ENCODE data around the gene OR2M4. TPM values are rescaled to one million over a fixed set of nuclear protein-coding genes. Genes with fewer than 3 reads are reported as not detected.

The OR2M4 gene
- total and polyA plus RNA-seq, 2 donors (not counting 3 experiments of a cell fraction or from before 2014, with no cell fraction given), result not detected

- POLR2A ChIA-PET, result no interaction called here
- FAIRE-seq (no peak), DNase-seq (ENCODE audit: low read depth, low spot score) (no peak)
- Histone ChIP-seq H3K27me3 (ENCODE audit: control insufficient read depth in 2 of 2, insufficient read depth in 2 of 2, low read length in 2 of 2) (no peaks in the 10 kb centered on the region), H3K27ac (ENCODE audit: insufficient read depth, low read depth, low read length) (no peak overlapping the region), H3K9ac (replicated peaks; ENCODE audit: extremely low read depth, insufficient read depth, low read length) (no peak overlapping the region), H3K9me3 (replicated peaks; ENCODE audit: control insufficient read depth, insufficient read depth, low read length) (peaks cover 6% of the 10 kb centered on the region), H3K4me3 (replicated peaks in 1 of 3; ENCODE audit: insufficient read depth in 1 of 3, low read depth in 1 of 3, low read length in 3 of 3) (no peak overlapping the region), H4K20me1 (replicated peaks; ENCODE audit: control insufficient read depth, extremely low read depth, insufficient read depth, low read length) (no peaks in the 10 kb centered on the region), H3K79me2 (ENCODE audit: control insufficient read depth, insufficient read depth, low read length) (no peaks in the 10 kb centered on the region), H3K4me2 (ENCODE audit: insufficient read depth, low read length) (no peak overlapping the region), H3K36me3 (ENCODE audit: control insufficient read depth in 2 of 2, extremely low read depth in 1 of 2, insufficient read depth in 2 of 2, low read length in 2 of 2) (no peaks in the 10 kb centered on the region), H3K4me1 (ENCODE audit: control insufficient read depth, extremely low read depth, insufficient read depth, low read length) (no peaks in the 10 kb centered on the region), H2AFZ (ENCODE audit: low read depth, low read length) (no peak overlapping the region), H3K9me1 (replicated peaks; ENCODE audit: control insufficient read depth, extremely low read depth, insufficient read depth, low read length) (no peaks in the 10 kb centered on the region)
- CTCF ChIA-PET, result no interaction called here
- dilution Hi-C loops (cut with MboI; ENCODE audit: extremely low pct_ligation_motif_present, low sequenced_read_pairs), result no loop called here
- no peak for TF ChIP-seq JUN (IDR thresholded peaks at IDR 0.05; ENCODE audit: borderline replicate concordance, insufficient read depth, insufficient read length, low read depth)
- no peak for TF ChIP-seq CTCF (IDR thresholded peaks at IDR 0.05; ENCODE audit: extremely low read depth in 1 of 2, insufficient read depth in 1 of 2, low read depth in 1 of 2, low read length in 2 of 2)
- no peak for TF ChIP-seq EZH2 (IDR thresholded peaks at IDR 0.05; ENCODE audit: borderline replicate concordance, low read depth, low read length, severe bottlenecking)
- no peak for TF ChIP-seq MYC (IDR thresholded peaks at IDR 0.05; ENCODE audit: low read depth, low read length)
- TF ChIP-seq POLR2A (IDR thresholded peaks at IDR 0.05; ENCODE audit: low read depth, low read length), result no peak
- TF ChIP-seq POLR2AphosphoS5 (IDR thresholded peaks at IDR 0.05; ENCODE audit: insufficient read depth, low read depth, low read length), result no peak
- TF ChIP-seq GATA2 (IDR thresholded peaks at IDR 0.05; ENCODE audit: insufficient read depth, insufficient read length, low read depth, low read length), result no peak
- no peak for TF ChIP-seq MAX (IDR thresholded peaks at IDR 0.05; ENCODE audit: insufficient read depth, insufficient read length)
- no peak for TF ChIP-seq FOS (IDR thresholded peaks at IDR 0.05; ENCODE audit: borderline replicate concordance, insufficient read depth, low read length)
- no TSS peak for BruUV-seq (replicated peaks)
- intact Hi-C loops (cut with micrococcal nuclease), result no loop called here
Observed at GRCh38 chr1:248239478-248239877, 8.3 kb downstream of the OR2M4 start.

All from endothelial cell of umbilical vein (primary cell).